Spleen (tissue), 7 donors: ENCODE results near the gene WNT2.

Source experiments
- POLR2A ChIP-seq, 3 donors: fragments of 450-650 bp; IDR thresholded peaks; one replicate each; pipeline ENCODE4 v1.5.1; 2017; ENCODE audit warnings: antibody characterized with exemption in 3 of 3, mild to moderate bottlenecking in 1 of 3
- POLR2AphosphoS5 ChIP-seq, 3 donors: sonication (generic); formaldehyde crosslinking; IDR thresholded peaks; one replicate each; pipeline ENCODE4 v1.5.1; 2017; ENCODE audit warnings: antibody characterized with exemption in 3 of 3
- TF ChIP-seq, protein P1 (sequence below), 11 experiments: fragments of 200-600 bp in 7 of 11; fragments of 450-650 bp in 4 of 11; sonication (generic) in 4 of 11; IDR thresholded peaks in 8 of 11; conservative IDR thresholded peaks in 3 of 11; 1 replicate in 7 of 11; 2 replicates in 4 of 11; pipeline versions ENCODE4 v1.4.0 to v1.8.0; 2016 to 2021; ENCODE audit warnings: antibody characterized with exemption in 11 of 11, inconsistent platforms in 4 of 11, mild to moderate bottlenecking in 1 of 11
- donor health status: DM: no; HTN: no; CAD: no; lungs with moderate emphysema.
- donor health status: DM: no; HTN: no; CAD: no.
- donor health status: DM: no; HTN: no; CAD: no.

- TF ChIP-seq, protein P1, sequence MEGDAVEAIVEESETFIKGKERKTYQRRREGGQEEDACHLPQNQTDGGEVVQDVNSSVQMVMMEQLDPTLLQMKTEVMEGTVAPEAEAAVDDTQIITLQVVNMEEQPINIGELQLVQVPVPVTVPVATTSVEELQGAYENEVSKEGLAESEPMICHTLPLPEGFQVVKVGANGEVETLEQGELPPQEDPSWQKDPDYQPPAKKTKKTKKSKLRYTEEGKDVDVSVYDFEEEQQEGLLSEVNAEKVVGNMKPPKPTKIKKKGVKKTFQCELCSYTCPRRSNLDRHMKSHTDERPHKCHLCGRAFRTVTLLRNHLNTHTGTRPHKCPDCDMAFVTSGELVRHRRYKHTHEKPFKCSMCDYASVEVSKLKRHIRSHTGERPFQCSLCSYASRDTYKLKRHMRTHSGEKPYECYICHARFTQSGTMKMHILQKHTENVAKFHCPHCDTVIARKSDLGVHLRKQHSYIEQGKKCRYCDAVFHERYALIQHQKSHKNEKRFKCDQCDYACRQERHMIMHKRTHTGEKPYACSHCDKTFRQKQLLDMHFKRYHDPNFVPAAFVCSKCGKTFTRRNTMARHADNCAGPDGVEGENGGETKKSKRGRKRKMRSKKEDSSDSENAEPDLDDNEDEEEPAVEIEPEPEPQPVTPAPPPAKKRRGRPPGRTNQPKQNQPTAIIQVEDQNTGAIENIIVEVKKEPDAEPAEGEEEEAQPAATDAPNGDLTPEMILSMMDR (IDR thresholded peaks at IDR 0.05 in 8 of 11, conservative IDR thresholded peaks at IDR 0.05 in 3 of 11), result no peak
- no peak for TF ChIP-seq POLR2A (IDR thresholded peaks at IDR 0.05)
- TF ChIP-seq POLR2AphosphoS5 (IDR thresholded peaks at IDR 0.05), result no peak
Observed at GRCh38 chr7:117243390-117243789, 79.5 kb downstream of the WNT2 start.
